Stimulated activated CD8-positive, alpha-beta memory T cell treated with anti-CD3 and anti-CD28 coated beads, Interleukin-4, amount 100 ng/mL, for 24 hours (primary cell): Measurements from ENCODE around the gene UXS1.

ENCODE experiments used
- DNase-seq: peaks from one replicate; pipeline ENCODE4 v3.0.0-alpha.2; 2020; ENCODE audit warnings: low read depth

Gene UXS1

DNA sequence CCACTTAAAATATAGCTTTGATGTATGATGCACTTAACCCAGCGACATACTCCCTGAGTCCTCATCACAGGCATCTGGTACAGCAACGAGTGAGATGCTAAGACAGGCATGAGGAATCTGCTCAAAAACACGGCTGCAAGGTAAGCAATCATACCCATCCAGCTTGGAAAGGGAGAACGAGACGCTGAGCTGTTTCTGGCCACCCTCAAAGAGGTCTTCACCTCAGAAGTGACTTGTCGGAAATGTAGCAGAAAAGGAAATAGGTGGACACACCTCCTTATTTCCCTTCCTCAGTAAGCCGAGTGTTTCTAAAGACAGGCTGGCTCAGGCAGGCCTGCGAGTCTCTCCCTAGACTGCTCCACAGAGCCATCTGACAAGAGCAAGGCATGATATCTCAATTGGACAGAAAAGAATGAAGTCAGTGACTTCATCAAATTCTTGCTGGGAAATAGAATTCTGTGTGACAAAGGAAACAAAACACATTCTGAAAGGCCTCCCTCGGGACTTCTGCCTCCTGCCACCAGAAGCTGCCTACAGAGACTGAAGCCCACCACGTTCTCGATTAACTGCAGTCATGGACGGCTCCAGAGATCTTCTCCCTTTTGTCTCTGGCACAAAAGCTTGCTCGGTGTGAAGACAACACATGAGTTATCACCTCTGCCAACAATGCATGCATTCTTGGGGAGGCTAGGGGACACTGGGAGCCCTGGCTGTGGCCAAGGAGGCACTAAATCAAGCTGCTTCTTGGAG lies 84.3 kb downstream of the UXS1 start:
- DNase-seq: no peak

DNA sequence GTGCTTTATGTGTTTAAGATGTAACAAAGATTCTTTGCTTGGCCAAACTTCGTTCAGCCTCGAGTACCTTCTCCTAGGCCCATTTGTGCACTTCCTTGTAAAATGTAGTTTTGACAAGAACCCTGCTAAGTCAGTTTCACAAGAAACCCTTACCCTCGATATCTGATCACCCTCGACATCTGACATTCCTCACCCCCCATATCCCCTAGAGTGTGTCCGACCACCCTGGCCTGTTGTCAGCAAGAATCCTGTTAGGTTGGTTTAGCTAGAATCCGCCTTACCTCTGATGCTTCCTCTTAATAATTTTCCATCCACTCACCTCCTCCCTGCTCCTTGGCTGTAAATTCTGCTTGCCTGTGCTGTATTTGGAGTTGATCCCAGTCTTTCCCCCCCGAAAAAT lies 85.3 kb downstream of the UXS1 start:
- no peak for DNase-seq

DNA sequence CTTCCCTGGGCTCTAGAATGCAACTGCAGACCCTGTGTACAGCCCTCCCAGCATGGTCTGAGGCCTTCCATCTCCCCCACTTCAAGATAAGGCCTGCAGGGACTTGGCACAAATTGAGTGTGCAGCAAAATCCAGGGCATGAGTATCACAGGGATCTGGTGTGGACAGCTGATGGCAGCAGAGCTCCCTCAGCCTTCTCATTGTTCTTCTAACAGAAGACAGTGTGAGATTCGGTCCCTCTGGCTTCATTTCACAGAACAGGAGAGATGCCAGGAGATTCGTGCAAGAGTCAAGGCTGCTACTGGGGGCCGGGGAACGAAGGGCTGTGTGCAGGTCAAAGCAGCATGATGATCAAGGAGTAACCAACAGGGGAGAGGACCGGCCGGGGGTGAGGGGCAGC lies 85.8 kb downstream of the UXS1 start:
- DNase-seq: no peak

DNA sequence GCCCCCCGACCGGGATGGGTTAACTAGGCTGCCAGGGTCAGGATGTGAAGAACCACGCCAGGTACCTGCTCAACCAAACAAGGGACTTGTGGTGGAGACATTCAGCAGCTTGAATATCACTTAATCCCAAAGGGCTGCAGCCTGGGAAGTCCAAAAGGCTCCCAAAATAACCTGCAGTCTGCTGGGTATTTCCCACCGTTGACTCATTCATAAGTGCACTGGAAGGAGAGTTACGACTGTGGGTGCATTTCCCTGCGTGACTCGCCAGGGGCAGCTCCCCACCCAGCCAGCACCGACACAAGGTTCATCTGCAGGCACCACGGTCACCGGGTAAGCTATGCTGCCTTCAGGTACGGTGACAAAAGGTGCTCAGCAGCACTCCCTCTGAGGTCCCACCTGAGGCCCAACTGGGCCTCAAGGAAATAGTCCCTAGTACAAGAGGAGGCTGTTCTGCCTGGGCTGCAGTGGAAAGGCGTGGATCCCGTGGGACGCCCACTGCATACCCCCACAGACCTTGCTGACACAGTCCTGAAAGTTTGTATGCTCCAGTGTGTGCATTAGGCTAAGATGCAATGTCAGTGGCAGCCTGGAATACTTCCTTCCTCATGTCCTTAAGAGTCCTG lies 86.5 kb downstream of the UXS1 start:
- DNase-seq: no peak

DNA sequence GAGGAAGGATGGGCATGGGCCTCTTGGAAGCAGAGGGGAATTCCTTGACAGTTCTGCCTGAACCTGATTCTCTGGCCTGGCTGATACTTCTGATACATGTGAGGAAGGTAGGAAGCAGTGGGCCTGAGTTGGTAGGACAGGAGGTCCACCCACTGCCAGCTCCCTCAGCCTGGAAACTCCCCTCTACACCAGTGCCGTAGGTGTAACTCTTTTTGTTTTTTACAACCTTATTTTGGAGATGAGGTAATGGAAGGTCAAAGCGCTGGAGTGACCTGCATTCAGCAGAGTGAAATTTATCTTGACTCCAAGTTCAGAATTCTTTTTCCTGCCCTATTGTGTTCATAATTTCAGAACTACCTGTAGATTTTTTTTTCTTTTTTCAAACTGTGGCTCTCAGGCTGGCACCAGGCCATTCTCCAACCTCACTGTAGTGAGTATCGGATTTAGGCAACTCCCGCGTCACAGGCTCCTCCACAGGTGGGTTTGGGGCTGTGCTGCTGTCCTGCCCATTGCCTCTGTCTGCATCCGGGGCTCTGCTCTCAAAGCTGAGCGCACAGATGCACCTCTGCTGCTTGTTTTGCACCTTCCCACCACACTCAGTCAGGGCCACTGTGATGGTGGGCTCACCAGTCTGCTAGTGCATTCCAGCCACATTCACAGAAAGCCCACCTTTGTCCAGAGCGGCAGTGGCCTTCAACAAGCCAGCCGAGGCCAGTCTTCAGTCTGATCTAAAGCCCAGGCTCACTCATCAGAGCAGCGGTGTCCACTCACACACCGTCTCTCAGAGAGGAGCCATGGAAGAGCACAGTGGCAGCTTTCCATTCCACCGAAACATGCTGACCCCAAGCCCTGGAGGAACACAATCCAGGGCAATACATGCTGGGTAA lies 87.2 kb downstream of the UXS1 start:
- DNase-seq: no peak

DNA sequence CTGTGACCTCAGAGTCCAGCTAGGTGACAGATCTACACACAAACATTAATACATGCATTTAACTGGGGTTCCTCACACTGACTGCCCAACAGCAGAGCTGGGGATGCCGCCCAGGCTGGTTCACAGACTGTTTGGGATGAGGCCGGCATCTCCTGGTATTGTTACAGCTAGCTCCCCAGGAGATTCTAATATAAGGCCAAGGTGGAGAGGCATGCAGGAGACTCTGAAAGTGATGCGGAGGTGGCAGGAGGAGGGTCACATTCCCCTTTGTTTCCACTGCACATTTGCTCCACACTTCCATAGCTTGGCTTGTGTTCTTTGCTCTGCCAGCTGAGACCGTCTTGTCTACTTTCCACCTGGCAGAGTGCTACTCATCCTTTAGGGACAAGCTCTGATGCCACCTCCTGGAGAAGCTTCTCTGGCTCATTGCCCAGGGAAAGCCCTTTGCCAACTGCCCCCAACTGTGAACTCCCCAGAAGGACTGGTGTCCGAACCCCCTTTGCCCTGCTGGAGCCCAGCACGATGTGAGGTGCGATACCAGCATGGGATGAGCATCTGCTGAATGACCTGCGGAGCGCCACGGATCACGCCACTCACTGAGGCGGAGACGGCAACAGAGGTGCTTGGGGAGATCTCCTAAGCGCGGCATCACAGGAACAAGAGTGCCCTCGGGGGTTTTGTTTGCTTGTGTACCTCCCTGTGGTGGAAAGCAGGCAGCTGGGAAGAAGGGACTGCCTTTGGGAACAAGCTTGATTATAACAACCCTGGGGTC lies 88.8 kb downstream of the UXS1 start:
- DNase-seq: no peak

DNA sequence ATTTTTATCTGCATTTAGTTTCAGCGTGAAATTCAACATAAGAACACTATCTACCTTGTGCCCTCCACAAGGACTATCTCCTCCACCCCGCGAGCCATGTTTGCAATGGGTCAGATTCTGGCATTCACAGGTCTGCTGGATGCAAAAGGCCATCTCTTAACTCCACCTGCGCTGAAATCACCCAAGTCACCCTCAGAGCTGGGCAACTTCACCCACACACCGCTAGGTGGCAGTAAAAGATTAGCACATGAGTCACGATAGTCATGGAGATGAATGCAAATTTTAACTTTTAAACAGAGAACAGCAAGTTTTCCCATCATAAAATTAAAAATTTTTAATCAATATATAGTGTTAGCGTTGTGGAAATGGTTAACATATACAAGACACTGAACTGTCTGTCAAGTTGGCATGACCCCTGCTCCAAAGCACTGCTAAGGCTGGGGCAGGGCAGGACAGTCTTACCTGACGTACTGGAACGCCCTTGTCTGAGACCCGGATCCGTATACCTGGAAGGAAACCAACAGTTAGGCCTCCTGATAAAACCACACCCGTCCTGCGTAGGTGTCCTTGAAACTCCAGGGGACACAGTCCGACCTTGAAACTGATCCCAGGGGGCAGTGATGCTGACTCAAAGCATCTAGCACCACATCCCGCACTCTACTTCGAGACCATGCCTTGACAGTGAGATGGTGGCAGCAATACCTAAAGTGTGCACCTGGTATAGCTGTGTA lies 89.6 kb downstream of the UXS1 start:
- peak; percentile 31 for DNase-seq

DNA sequence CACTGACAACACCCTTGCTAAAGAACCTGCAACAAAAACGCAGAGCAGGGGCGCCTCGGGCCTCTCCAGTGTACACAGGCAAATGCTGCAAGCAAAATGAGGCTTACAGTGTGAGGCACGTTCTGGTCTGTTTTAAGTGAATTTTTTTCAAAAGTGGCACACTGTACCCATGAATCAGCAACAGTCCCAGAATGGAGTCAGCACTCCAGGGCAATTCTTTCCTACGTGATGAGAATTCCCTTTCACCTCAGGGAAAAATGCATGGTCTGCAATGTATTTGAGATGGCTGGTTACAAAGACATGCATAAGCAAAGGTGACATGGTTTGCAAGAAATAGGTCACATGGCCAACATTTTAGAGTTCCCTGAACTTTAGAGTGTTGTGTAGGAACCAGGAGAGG lies 94.4 kb downstream of the UXS1 start:
- no peak for DNase-seq

DNA sequence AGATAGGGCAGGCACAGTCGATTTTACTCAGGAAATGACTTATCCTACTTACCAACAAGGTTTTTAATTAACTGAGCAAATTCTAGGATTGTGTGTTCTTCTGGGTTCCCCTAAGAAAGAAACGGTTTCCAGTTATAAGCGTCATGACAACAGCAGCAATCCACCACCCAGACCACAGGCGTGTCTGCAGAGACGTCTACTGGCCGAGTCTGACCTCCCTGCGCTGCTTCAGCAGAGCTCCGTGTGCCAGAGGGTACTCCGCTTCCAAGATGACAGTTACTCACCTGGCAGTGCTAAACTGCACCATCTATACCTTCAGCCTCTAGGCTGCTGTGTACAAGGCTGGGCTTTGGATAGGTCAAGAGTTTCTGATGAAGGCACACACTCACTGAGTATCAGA lies 95.4 kb downstream of the UXS1 start:
- DNase-seq: no peak

DNA sequence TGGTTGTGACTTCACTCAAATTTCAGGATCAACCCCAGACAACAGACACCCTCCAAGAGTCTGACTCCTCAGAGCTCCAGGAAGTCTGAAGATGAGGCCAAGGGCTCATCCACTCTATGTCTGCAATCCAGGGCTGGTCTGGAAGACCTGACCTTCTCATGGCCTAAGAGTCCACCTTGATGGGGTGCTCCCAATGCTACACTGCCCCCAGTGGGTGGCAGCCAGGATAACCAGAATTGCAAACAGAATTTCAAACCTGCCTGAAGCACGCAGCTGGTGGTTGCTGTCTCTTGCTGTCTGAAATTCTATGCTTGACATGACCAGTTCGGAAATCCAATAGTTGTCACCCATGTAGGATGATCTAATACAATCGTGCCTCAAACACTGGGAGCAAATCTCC lies 96.0 kb downstream of the UXS1 start:
- DNase-seq: no peak

DNA sequence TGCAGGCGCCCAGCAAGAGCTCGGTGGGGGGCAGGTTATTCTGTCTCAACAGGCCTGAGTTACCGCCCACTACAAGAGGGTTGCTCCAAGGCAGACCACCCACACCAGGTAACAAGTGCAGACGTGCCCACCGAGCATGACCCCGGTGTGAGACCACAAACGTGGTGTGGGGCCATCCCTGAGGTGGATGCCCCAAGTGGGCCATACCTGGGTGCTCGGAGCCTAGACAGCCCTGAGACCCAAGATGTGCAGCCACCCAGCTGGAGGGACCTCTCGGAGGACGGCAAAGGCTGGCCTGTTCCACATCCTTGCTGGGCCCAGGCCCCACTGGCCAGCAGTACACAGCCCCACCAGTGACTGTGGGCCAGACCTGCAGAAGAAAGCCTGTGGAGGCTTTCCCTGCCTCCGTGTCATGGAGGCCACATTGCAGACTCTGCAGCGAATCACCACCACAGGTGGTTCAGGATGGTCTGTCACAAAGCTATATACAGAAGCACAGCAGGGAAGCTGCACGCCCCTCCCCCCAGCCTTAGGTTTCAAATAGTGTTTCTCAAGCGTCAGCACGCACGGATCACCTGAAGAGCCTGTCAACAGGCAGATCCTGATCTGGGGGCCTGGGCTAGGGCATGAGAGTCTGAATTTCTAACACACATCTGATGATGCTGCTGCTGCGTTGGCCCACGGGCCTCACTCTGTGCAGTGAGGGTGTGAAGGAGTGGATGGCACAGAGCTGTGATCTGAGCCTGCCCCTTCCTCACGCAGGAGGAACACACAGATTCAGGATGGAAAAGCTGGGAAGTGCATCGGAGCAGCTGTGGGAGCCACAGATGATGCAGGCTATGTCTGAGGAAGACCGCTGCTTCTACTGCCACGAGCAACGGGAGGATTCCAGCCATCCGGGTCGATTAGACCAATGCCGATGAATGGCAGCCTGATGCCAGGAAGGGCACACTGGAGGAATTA lies 96.8 kb downstream of the UXS1 start:
- no peak for DNase-seq

DNA sequence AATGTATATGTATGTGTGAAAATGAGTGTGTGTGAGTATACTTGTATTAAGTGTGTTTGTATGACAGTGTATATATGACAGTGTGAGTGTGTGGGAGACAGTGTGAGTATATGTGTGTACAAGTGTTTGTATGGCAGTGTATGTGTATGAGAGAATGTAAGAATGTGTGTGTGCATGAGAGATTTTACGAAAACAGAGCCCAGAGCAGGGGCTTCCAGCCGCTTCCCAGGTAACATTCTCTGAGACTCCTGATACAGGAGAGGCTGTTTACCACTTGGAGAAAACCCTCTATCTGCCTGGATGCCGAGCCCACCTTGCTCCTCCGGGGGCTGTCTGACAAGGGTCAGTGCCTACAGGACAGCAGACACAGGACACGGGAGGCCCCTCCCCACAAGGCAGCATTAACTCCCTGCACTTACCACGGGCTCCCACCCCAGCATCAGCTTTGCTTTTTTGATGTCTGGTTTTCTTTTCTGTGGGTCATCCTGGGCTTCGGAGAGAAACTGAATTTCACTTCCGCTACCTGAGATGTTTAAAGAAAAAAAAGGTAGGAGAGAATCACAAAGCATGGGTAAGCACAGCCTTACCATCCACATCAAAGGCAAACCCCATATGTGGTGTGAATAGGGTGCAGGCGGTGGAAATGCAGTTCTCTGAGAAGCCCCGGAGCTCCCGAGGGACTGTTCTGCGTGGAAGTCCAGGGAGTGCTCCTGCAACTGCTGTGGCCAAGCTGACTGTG lies 97.6 kb downstream of the UXS1 start:
- no peak for DNase-seq

DNA sequence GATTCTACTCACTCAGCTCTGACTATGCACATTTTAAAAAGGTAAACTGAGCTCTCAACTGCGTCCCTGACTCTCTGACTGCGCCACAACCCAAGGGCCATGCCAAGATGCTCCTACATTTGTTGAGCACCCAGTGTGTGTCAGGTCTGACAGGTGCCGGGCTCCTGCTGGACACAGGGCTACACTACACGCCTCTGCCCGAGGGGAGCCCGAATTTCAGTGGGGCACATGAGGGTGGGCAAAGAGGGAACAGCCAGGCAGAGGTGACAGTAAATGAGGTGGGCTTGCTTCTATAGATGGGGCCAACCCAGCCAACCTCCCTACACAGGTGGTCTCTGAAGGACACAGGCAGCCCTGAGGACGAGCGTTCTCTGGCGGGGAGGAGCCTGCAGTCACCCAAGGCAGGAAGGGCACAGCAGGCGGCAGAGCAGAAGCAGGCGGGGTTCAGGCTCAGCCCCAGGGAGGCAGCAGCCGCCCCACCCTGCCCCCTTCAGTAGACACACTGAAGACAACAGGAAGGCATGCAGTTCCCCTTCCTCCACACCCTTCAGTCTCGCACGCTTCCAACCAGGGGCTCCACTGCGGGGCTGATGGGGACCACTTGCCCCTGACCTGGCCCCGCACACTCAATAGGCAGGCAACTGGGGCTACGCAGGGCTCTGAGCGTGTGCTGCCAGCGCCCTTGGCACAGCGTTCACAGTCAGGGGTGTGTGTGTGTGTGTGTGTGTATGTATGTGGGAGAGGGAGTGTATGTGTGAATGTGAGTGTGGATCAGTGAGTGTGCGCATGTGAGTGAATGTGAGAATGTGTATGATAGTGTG lies 98.4 kb downstream of the UXS1 start:
- peak; percentile 62 for DNase-seq

DNA sequence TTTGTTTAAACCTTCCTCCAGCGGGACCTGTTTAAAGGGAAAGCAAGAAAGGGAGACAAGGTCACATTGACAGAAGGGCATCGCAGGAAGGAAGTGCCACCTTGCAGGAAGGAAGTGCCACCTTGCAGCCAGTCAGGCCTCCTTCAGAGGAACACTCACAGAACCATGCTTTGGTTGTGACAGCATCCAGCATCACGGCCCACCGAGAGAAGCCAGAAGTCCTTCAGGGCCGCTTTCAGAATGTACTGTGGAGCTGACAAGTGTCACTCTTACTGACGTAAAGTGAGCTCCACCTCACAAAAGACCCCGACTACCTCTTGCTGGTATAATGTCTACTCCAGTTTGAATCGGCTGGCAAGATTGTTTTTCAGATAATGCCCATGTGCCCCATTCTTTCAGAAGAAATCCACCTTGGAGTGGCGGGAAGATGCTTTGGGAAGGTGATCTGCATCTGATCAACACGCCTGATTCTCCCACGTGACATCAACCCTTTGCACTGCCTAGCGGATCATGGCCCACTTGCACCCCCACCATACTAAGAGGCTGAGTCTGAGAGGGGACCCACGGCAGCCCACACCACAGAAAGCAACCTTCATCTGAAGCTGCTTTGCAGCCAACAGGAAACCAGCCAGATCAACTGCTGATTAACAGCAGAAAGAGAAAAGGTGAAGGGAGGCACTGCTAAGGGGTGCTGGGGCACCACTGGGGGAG lies 99.8 kb downstream of the UXS1 start:
- DNase-seq: no peak

DNA sequence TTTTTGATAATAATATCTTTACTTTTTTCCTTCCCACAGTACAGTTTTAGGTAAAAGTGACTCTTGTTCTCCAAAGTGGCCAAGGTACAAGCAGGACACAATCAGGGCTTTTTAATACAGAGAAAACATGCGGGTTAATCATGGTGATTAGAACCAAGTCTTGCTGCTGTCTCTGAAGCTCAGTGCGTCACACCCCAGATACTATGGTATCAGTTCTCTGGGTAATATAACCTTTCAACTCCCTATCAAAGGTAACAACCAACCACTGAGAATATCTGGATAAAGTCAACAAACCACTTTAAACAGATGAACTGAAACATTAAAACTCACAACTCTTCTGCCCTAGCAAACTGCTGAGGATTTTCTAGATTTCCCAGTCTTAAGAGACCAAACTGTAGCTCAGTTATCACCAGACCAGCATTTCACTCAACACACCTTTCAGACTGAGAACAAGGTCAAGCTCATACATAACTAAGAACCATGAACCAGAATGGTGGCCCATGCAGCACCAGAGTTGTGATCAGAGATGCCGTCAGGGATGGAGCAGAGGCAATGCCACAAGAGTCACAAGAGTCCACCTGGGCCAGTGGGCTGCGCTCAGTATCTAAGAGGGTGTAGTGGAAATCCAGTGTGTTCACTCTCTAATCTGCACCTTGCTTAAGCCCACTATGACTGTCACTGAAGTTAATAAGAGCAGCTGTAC lies 103.0 kb downstream of the UXS1 start:
- no peak for DNase-seq

DNA sequence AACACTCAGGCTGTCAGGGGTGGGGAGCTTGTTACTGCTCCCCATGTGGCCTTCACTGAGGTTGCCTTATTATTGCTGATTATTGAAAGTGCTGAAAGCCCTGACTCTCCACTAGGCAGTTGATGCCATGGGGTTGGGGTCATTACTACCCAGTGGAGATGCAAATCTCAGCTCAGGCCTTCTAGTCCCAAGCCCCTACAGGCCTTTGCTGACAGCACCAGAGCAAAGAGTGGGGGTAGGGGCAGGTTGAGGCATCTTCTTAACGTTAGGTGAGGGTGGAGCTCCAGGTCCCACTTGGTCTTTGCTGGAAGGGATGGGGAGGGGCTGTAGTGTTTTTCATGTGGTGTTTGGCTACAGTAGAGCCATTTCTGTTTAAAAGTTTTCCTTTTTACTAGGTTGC lies 104.5 kb downstream of the UXS1 start:
- no peak for DNase-seq

DNA sequence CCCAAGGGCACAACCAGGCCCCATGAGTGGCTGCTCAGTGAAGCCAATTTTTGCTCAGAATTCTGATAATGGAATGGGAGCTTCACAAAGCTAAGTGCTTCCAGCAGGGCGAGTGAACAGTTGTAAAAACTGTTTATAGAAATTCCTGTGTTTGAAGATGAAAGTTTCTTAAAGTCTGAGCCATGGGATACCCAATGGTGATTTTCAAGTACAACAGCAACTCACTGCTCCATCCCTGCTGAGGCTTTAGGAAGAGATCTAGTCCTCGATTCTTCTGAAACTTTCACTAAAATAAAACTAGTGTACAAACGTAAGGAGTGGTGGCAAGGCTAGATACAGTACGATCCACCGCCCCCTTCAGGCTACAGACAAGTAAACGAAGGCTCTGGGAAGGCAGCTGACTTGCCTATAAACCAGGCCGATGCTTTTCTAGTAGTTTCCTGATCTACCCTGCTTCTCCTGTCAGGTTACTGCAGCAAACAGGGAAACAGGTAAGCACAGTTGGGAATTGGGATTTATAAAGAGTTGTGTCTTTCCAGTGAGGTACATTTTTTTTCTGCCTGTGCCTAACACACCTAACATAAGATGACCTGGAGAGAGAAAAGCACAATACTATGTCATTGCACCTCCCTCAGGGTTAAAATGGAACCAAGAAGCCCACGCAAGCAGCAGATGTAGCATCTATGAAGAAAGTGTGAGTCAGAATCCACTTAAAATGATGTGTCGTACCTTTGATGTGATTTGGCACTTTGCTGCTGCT lies 108.7 kb downstream of the UXS1 start:
- DNase-seq: no peak
